Kidney glomerular epithelial cell (primary cell): ENCODE measurements around the gene HCN1.
A peak's percentile ranks its signal among the peaks of the same experiment; 100 is the strongest.
"Not testable (repeated sequence)": the region's sequence is repeated elsewhere in the genome, so short reads cannot be mapped to it uniquely, and the experiment has no call there.

ENCODE experiments used
- DNase-seq: peaks from one replicate; lab custom pipeline; 2025; lab: John Stamatoyannopoulos, UW

The HCN1 gene

DNA sequence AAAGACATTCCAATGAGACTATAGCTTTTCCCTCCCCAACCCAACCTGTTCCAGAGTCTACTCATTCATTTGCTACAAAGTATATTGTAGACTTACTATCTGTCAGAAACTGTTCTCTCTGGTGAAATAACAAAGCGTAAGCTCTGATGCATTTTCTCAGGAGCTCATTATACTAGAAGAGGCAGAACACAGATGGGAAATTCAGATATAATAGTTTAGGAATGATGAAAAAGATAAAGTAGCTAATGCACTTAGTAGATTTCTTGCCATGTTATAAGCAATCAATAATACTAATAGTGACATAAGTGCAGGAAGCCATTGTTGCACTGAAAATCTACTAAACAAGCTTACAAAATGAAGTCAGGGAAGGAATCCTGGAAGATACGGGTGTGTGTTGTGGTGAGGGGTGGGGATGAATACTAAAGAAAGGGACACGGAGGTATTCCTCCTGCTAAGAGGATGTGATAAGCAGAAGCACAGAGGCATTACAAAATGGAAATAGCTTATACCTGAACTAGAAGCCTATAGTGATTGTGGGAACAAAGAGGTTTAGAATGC, 78.2 kb downstream of the HCN1 start:
- DNase-seq, result no peak

DNA sequence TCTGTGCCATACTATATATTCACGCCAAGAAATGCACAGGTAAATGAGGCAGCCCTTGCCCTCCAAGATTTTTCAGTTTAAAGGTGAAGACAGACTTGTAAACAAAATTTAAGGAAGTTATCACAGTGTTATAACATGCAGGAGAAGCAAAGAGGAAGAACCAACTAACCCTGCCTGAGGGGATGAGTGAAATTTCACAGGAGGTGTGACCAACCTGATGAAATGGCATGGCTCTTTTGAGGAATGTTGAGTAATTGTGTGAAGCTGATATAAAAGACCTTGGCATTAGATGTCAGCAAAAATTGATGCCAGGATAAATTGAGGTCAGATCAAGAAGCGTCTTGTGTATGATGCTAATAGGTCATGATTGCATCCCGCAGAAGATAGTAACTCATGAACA, 86.5 kb downstream of the HCN1 start:
- DNase-seq, result no peak

DNA sequence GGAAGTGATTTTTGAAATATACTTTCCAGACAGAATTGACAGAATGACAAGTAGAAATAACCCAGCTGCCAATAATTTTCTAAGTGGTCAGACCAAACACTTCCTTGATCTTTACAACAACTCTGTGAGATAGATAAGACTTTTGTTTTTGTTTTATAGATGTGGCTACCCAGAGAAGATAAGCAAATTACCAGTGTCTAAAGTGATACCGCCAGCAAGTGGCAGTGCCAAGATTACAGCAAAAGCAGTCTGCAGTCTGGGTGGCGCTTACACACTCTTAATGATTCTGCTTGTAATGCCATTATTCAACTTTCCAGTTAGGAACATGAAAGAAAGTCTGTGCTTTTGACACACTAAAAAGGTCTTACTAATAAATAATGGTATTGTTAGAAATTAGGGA, 92.1 kb downstream of the HCN1 start:
- no peak for DNase-seq

DNA sequence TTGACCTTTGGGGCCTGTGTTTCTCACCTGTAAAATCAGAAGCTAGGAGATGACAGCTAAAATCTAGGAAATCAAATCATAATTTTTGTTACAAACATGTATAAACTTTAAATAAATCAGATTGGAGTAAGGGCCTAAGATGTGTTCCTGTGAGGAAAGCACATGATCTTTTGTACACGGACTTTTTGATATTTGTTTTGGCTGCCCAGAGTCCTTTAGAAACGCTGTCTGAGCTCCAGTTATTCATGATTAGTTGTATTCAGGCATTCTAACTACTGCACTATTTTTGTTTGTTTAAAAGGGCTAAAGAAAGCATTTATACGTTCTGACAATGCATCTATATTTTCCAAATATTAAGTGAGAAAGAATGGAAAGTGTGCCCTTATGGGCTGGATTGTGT, 94.8 kb downstream of the HCN1 start:
- DNase-seq, result no peak

DNA sequence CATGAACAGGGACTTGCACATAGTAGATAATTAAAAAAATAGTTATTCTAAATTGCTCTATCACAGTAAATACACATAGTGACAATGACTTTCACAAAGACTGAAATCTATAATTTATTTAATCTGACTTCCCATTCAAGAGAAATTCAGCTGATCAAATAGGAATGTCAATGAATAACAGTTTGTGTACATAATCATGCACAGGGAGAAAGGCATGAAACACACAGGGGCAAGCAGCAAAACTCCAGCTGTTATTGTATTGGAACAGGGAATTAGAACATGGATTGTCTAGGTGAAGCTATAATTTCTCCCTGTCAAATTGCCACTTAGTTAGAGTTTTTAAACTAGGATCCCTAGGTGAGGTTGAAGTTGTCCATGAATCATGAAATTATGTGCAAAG, 99.9 kb downstream of the HCN1 start:
- DNase-seq, result no peak

GRCh38 chr5:45586001-45586400, 110.2 kb downstream of the HCN1 start:
- DNase-seq, result not testable (repeated sequence)

DNA sequence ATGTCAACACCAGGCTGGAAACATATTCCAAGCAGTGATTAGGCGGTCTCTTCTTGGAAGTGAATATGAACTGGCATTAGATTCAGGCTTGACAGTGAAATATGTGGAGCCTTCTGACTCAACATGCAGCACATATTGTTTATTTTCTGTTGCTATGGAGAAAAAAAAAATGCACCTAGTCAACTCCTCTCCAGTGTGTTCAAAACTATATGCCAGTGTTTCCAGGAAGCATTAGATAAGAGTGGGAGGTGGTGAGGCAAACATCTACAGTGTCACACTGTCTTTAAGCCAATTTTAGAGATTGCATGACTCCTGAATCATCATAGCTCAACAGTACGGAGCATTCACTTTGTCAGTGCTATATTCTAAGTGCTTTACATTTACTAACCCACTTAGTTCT, 117.9 kb downstream of the HCN1 start:
- no peak for DNase-seq

- DNase-seq, result no peak
Measured at GRCh38 chr5:45568813-45569212, 127.4 kb downstream of the HCN1 start.

- DNase-seq, result no peak
Measured at GRCh38 chr5:45542421-45542820, 153.8 kb downstream of the HCN1 start.

DNA sequence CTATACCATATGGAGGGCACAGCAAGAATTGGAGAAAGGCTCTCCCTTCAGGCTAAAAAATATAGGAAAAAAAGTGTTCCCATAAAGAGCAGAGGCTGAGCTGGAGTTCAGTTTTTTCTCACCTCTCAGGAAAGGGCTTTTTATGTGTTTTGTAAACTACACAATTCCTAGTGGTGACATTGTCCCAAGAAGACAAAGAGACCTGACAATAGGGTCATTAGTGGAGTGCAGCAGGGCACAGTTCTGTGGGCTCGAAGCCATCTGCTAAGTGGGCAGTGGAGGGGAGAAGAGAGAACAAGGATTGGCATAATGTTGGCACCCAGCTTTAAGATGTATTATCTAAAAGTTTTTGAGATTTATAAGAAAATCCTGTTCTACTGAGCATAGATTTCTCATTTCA, 162.5 kb downstream of the HCN1 start:
- DNase-seq, result no peak

GRCh38 chr5:45532826-45533624, 163.2 kb downstream of the HCN1 start:
- DNase-seq, result no peak

DNA sequence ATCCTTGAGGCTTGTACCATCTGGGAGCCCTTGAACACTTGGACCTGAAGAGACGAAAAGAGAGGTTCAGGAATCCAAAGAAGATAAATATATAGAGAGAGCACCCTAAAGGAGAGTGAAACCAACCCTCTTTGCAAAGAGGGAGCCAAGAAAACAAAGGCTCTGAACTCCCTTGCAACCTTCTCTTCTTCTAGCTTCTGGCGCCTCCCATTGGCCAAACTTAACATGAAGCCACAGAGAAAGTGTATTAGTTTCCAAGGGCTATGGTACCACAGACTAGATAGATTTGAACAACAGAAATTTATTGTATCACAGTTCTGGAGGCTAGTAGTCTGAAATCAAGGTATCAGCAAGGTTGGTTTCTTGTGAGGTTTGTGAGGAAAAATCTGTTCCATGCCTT, 175.1 kb downstream of the HCN1 start:
- peak; percentile 54 for DNase-seq

- DNase-seq, result no peak
Measured at GRCh38 chr5:45512521-45512920, 183.7 kb downstream of the HCN1 start.

- DNase-seq, result no peak
Measured at GRCh38 chr5:45509371-45509770, 186.8 kb downstream of the HCN1 start.

DNA sequence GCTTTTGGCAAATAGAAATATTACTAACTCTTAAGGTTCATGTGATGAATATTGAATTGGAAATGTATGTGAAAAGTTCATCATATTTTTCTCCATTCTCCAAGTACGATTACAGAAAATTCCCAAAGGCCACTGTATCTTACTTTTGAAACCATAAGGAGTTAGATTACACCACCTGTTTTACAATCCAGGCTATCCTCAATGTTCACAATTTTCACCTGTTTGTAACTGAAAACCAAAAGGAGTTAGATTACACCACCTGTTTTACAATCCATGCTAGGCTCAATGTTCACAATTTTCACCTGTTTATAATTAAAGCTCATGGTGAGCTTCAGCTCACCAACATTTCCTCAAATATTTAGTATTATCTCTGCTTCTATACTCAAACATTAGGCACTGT, 188.0 kb downstream of the HCN1 start:
- DNase-seq, result no peak

- DNase-seq, result no peak
Measured at GRCh38 chr5:45507178-45507577, 189.0 kb downstream of the HCN1 start.

DNA sequence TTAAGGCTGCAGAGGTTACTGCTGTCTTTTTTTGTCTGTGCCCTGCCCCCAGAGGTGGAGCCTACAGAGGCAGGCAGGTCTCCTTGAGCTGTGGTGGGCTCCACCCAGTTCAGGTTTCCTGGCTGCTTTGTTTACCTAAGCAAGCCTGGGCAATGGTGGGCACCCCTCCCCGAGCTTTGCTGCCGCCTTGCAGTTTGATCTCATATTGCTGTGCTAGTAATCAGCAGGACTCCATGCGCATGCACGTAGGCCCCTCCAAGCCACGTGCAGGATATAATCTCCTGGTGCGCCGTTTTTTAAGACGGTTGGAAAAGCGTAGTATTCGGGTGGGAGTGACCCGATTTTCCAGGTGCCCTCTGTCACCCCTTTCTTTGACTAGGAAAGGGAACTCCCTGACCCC, 197.2 kb downstream of the HCN1 start:
- not testable (repeated sequence) for DNase-seq

DNA sequence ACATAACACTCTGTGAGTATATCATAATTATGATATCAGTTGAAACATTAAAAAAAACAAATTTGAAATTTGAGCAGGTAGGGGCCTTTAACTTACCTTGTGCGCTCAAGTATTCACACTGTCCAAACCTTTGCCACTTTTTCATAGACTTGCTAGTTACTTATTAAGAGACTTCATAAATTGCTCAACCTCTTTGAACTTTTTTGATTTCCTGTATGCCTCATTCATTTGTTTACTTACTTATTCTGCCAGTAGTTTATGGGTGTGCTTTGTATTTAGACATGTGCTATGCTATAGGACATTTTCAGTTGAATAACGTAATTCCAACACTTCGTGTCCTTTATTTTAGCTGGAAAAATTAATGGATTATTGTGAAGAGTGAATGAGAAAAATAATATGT, 204.8 kb downstream of the HCN1 start:
- peak; percentile 8 for DNase-seq

DNA sequence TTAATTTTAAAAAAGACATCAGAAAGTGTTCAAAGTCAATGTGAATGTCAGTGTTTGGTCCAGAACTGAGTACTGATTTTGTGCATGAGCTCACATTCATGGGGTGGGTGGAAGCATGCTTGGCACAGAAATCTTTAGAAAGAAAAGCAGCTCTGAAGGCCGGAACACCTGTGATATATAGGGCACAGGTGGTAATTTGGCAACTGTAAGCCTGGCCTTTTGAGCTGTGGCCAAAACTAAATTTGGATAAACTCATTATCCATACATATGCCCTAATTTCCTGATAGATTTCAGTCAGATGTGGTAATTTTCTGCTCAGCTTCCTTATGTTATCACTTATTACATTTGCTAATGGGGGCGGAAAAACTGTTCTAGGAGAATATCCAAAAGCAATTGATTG, 211.4 kb downstream of the HCN1 start:
- DNase-seq, result no peak

DNA sequence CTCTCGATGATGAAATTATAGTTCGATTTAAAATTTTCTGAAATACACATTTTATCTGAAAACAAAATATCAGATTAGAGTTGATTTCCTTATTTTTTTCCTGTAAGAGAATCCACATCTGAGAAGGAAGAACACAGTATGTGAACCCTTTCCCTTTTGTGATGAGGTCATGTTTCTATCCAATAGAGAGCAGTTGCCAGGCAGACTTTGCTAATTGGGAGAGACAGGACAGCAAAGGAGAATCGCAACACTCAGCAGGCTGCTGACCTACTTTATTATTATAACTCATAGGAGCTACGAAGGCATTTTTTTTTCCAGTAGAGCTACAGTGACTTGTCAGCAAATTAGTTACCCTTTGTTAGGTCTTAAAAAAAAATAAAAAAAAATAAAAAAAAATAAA, 242.1 kb downstream of the HCN1 start:
- DNase-seq, result peak; percentile 37

GRCh38 chr5:45444856-45445255, 251.3 kb downstream of the HCN1 start:
- not testable (repeated sequence) for DNase-seq

DNA sequence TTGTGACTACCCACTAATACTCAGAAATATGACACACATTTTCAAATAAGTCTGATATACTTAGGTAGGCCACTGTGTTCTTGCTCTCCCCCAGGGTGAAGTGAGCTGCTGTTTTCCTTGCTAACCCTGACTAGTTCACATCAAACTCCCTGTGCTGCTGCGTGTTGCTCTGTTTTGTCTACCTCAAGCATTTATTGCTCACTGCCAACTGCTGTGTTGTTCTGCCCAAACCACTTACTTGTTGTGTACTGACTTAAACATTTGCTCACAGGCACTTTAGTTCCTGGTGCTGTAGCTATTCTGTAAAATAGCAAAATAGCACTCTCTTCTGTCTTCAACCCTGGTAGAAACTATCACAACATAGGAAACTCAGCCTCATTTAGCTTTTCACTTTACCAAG, 255.7 kb downstream of the HCN1 start:
- DNase-seq, result no peak

- DNase-seq, result no peak
Measured at GRCh38 chr5:45437752-45438151, 258.4 kb downstream of the HCN1 start.
